BE2C (cell line): Measurements from ENCODE around the gene DPM2.

Experiments used
- DNase-seq: peaks from one replicate; pipeline ENCODE4 v3.0.0-alpha.2; 2020
- H3K27me3 ChIP-seq: fragments of 250-450 bp; sonication (Bioruptor Pico); 2 replicates; pipeline ENCODE4 v1.5.1; 2020; ENCODE audit warnings: mild to moderate bottlenecking
- H3K36me3 ChIP-seq: fragments of 250-450 bp; sonication (Bioruptor Pico); 2 replicates; pipeline ENCODE4 v1.5.1; 2020; ENCODE audit warnings: mild to moderate bottlenecking
- H3K4me1 ChIP-seq: fragments of 250-450 bp; sonication (Bioruptor Pico); 2 replicates; pipeline ENCODE4 v1.5.1; 2020
- H3K4me3 ChIP-seq: 2 replicates; pipeline ENCODE4 v1.5.1; 2011; ENCODE audit warnings: low read depth, low read length
- H3K9me3 ChIP-seq: fragments of 250-450 bp; sonication (Bioruptor Pico); 2 replicates; pipeline ENCODE4 v1.5.1; 2020
- TF ChIP-seq, protein P1 (sequence below): IDR thresholded peaks from 2 replicates; pipeline ENCODE4 v1.5.1; 2012; ENCODE audit warnings: mild to moderate bottlenecking, low read depth, low read length

DPM2 gene

DNA sequence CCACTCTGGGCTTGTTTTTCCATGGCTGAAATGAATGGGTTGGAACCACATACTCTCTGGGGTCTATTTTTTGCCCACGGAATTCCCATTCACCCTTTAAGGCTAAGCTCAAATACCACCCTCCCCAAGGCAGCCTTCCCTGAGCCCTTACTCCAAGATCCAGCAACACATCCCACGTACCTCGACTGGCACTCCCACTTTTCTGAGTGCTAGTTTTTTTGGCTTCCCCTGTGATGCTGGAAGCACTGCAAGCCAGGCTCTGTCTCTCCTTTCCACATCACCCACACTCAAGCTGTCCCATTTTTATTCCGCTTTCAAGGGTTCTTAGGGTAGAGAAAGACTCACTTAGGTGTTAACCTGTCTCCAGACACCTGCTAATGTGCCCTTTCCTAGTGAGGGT, 44.3 kb downstream of the DPM2 start:
- DNase-seq: no peak
- H3K9me3 ChIP-seq: no peaks in the 10 kb centered on the region

GRCh38 chr9:127892831-127893230, 44.8 kb downstream of the DPM2 start:
- no peak overlapping the region for H3K4me3 ChIP-seq
- no peaks in the 10 kb centered on the region for H3K27me3 ChIP-seq
- no peak for DNase-seq
- H3K9me3 ChIP-seq: no peaks in the 10 kb centered on the region
- TF ChIP-seq, protein P1, sequence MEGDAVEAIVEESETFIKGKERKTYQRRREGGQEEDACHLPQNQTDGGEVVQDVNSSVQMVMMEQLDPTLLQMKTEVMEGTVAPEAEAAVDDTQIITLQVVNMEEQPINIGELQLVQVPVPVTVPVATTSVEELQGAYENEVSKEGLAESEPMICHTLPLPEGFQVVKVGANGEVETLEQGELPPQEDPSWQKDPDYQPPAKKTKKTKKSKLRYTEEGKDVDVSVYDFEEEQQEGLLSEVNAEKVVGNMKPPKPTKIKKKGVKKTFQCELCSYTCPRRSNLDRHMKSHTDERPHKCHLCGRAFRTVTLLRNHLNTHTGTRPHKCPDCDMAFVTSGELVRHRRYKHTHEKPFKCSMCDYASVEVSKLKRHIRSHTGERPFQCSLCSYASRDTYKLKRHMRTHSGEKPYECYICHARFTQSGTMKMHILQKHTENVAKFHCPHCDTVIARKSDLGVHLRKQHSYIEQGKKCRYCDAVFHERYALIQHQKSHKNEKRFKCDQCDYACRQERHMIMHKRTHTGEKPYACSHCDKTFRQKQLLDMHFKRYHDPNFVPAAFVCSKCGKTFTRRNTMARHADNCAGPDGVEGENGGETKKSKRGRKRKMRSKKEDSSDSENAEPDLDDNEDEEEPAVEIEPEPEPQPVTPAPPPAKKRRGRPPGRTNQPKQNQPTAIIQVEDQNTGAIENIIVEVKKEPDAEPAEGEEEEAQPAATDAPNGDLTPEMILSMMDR: no peak
- peaks cover 71% of the 10 kb centered on the region for H3K36me3 ChIP-seq
- peaks cover 2% of the 10 kb centered on the region; the same call in 1 of the 2 replicates for H3K4me1 ChIP-seq

More for the DNA sequence above, 44.3 kb downstream of the DPM2 start:
- Histone ChIP-seq H3K27me3 (no peaks in the 10 kb centered on the region), H3K4me1 (peaks cover 2% of the 10 kb centered on the region; the same call in 1 of the 2 replicates), H3K4me3 (no peak overlapping the region), H3K36me3 (peaks cover 70% of the 10 kb centered on the region)
- TF ChIP-seq, protein P1: no peak

DNA sequence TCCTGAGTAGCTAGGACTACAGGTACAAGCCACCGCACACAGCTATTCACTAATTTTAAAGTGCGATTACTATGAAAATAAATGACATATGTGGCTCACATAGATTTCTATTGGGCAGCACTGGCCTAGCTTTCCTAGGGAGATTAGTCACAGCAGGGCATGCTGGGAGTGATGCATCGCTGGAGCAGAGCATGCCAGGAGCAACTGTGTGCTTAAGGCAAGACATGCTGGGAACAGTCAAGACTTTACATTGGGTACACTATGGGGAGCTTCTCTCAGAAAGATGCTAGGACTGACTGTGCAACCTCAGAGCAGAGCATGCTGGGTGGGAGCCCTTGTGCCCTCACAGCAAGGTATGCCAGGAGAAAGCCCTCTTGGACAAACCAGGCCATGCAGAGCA, 47.6 kb downstream of the DPM2 start:
- no peaks in the 10 kb centered on the region for H3K27me3 ChIP-seq
- H3K4me1 ChIP-seq: no peaks in the 10 kb centered on the region; the same call in 1 of the 2 replicates
- no peak overlapping the region for H3K4me3 ChIP-seq
- H3K36me3 ChIP-seq: peaks cover 72% of the 10 kb centered on the region
- H3K9me3 ChIP-seq: no peaks in the 10 kb centered on the region
- no peak for DNase-seq
- TF ChIP-seq, protein P1: no peak

DNA sequence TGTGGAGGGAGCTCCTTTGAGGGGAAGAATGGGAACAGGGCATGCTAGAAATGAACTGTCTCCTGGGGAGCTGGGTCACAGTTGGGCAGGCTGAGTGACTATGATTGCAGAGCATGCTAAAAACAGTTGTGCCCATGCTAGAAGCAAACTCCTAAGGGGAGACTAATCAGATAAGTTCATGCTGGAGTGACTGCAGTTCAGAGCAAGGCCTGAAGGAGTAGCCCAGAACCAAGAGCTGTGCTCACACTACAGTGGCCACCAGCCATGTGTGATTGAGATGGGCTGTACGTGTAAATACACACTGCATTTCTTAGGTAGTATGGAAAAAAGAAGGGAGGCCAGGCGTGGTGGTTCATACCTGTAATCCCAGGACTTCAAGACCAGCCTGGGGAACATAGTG, 49.9 kb downstream of the DPM2 start:
- H3K4me3 ChIP-seq: no peak overlapping the region
- no peaks in the 10 kb centered on the region for H3K27me3 ChIP-seq
- H3K4me1 ChIP-seq: peaks cover 10% of the 10 kb centered on the region
- no peak for DNase-seq
- no peaks in the 10 kb centered on the region for H3K9me3 ChIP-seq
- H3K36me3 ChIP-seq: peaks cover 50% of the 10 kb centered on the region
- TF ChIP-seq, protein P1: peak; percentile 44

GRCh38 chr9:127886401-127886972, 51.2 kb downstream of the DPM2 start:
- H3K36me3 ChIP-seq: peaks cover 42% of the 10 kb centered on the region
- H3K27me3 ChIP-seq: no peaks in the 10 kb centered on the region
- peaks cover 10% of the 10 kb centered on the region for H3K4me1 ChIP-seq
- no peaks in the 10 kb centered on the region for H3K9me3 ChIP-seq
- DNase-seq: no peak
- TF ChIP-seq, protein P1: no peak
- no peak overlapping the region for H3K4me3 ChIP-seq

DNA sequence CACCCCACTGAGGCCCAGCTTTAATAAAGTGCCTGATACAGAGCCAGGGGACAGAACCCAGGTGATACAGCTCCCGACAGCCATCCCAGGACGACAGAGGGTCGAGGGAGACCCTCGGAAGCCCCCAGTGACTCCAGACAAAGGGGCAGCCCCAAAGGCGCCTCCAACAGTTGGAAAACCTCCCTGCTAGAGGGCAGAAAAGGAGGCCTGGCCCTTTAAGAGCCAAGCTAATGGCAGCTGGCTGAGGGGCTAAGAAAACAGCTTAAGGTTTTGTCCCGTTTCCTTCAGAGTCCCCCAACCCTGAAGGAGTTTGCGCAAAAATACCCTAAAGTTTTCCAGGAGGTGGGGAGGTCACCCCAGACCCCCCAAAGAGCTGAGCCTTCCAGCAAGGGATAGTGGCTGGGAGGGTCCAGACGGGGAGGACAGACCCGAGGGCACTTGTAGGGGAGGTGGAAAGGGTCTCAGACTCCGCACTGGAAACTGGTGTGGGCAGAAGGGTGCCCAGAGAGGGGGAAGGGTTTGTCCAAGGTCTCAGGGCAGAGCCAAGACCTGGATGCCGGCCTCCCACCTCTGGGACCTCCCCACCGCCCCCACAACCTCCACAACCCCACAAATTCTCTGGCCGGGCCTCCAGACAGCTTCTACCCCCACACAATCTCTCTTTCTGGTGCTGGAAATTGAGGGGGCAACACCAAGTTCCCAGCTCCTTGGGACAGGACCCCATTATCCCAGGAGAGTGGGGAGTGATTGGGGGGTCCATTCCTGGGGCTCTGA, 52.0 kb downstream of the DPM2 start:
- H3K27me3 ChIP-seq: no peaks in the 10 kb centered on the region
- TF ChIP-seq, protein P1: no peak
- DNase-seq: no peak
- H3K36me3 ChIP-seq: peaks cover 35% of the 10 kb centered on the region
- peaks cover 10% of the 10 kb centered on the region for H3K4me1 ChIP-seq
- no peaks in the 10 kb centered on the region for H3K9me3 ChIP-seq
- no peak overlapping the region for H3K4me3 ChIP-seq
